ENCODE measurements around the gene P2RX4.

DNA sequence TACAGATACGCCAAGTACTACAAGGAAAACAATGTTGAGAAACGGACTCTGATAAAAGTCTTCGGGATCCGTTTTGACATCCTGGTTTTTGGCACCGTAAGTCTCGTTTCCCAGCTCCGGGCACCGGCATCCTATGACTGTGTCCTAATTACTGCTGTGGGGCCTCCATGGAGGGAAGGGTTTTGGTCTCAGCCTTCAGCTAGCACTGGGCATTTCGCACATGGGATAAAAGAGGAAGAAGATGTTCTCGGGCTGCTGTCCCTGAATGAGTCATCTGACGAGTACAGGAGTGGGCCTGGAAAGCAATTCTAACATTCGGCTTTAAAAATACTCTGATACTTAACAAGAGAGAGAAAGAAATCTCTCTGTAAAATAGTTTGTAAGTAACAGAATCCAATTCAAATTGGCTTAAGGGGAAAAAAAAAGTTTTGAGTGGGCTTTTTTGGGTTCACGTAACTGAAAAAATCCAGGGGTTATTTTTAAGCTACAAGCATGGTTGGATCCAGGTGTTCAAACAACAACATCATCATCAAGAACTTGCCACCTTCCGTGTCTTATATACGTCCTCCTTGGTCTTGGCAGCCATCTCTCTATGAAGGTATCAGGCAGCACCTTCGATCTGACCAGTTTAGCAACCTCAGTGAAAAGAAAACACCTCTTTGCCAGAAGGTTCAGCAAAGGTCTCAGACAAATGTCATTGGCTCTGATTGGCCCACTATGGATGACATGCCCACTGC is 34.4 kb upstream of the P2RX4 start:
- TF ChIP-seq ZNF764 (CRISPR knock-in tag; IDR thresholded peaks at IDR 0.05; ENCODE audit: low read depth) (no peak), HMG20B (CRISPR knock-in tag; IDR thresholded peaks at IDR 0.05) (no peak), YBX1 (IDR thresholded peaks at IDR 0.05) (no peak), CTCF (IDR thresholded peaks at IDR 0.05 in 2 of 3, conservative IDR thresholded peaks at IDR 0.05 in 1 of 3; ENCODE audit: insufficient read depth in 2 of 3, low read depth in 1 of 3, low read length in 3 of 3) (no peak), NFIC (IDR thresholded peaks at IDR 0.05) (no peak), CBX8 (IDR thresholded peaks at IDR 0.05; ENCODE audit: borderline replicate concordance, extremely low read depth, low read depth, low read length, poor library complexity, severe bottlenecking) (no peak), POLR2G (IDR thresholded peaks at IDR 0.05; ENCODE audit: low read depth, low read length) (no peak), EZH2 (IDR thresholded peaks at IDR 0.05; ENCODE audit: borderline replicate concordance, low read depth, low read length) (no peak), NR3C1 (CRISPR knock-in tag; IDR thresholded peaks at IDR 0.05) (no peak), POLR2A (conservative IDR thresholded peaks at IDR 0.05) (no peak), POLR2AphosphoS2 (IDR thresholded peaks at IDR 0.05; ENCODE audit: low read length) (no peak), MXI1 (IDR thresholded peaks at IDR 0.05; ENCODE audit: low read depth, low read length) (no peak)
